Neural crest cell (in vitro differentiated cells): ENCODE measurements around the gene FZD10. TPM values are rescaled to one million over a fixed set of nuclear protein-coding genes. Genes with fewer than 3 reads are reported as not detected.
A peak's percentile ranks its signal among the peaks of the same experiment; 100 is the strongest.

Source experiments
- DNase-seq: peaks from one replicate; pipeline ENCODE4 v3.0.0; 2021; ENCODE audit warnings: low read depth, mixed read lengths, low spot score
- H3K27ac Mint-ChIP-seq: one replicate; pipeline ENCODE4 v1.8.0; 2021; ENCODE audit warnings: mild to moderate bottlenecking, mixed read lengths; ENCODE audit not compliant: unreplicated experiment
- H3K27me3 Mint-ChIP-seq: 2 replicates; pipeline ENCODE4 v1.8.0; 2021; ENCODE audit warnings: low read depth, mild to moderate bottlenecking, mixed read lengths
- H3K36me3 Mint-ChIP-seq: 2 replicates; pipeline ENCODE4 v1.8.0; 2021; ENCODE audit warnings: low read depth, mild to moderate bottlenecking, mixed read lengths
- H3K4me1 Mint-ChIP-seq: 2 replicates; pipeline ENCODE4 v1.8.0; 2021; ENCODE audit warnings: mixed read lengths
- H3K4me3 Mint-ChIP-seq: one replicate; pipeline ENCODE4 v1.8.0; 2021; ENCODE audit warnings: mild to moderate bottlenecking, mixed read lengths
- H3K9me3 Mint-ChIP-seq: 2 replicates; pipeline ENCODE4 v1.8.0; 2021; ENCODE audit warnings: mixed read lengths
- total RNA-seq: library from RNA; stranded (reverse); gene quantifications from 2 replicates; pipeline ENCODE4 v1.2.1, GENCODE V29; 2021
- TF ChIP-seq, protein P1 (sequence below): fragments of 200-600 bp; sonication (generic); conservative IDR thresholded peaks from 2 replicates; pipeline ENCODE4 v1.5.0; 2021; ENCODE audit warnings: antibody characterized with exemption, mild to moderate bottlenecking

The FZD10 gene
- total RNA-seq, 1 donor from 2014 or later, result 15.5 TPM

DNA sequence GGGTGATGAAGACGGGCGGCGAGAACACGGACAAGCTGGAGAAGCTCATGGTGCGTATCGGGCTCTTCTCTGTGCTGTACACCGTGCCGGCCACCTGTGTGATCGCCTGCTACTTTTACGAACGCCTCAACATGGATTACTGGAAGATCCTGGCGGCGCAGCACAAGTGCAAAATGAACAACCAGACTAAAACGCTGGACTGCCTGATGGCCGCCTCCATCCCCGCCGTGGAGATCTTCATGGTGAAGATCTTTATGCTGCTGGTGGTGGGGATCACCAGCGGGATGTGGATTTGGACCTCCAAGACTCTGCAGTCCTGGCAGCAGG is 1.9 kb downstream of the FZD10 start:
- H3K27ac Mint-ChIP-seq, result no peak overlapping the region
- TF ChIP-seq, protein P1, sequence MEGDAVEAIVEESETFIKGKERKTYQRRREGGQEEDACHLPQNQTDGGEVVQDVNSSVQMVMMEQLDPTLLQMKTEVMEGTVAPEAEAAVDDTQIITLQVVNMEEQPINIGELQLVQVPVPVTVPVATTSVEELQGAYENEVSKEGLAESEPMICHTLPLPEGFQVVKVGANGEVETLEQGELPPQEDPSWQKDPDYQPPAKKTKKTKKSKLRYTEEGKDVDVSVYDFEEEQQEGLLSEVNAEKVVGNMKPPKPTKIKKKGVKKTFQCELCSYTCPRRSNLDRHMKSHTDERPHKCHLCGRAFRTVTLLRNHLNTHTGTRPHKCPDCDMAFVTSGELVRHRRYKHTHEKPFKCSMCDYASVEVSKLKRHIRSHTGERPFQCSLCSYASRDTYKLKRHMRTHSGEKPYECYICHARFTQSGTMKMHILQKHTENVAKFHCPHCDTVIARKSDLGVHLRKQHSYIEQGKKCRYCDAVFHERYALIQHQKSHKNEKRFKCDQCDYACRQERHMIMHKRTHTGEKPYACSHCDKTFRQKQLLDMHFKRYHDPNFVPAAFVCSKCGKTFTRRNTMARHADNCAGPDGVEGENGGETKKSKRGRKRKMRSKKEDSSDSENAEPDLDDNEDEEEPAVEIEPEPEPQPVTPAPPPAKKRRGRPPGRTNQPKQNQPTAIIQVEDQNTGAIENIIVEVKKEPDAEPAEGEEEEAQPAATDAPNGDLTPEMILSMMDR, result no peak
- no peak for DNase-seq
- H3K36me3 Mint-ChIP-seq, result no peaks in the 10 kb centered on the region
- peaks cover 32% of the 10 kb centered on the region for H3K4me1 Mint-ChIP-seq
- peak overlapping the region; percentile 88 for H3K4me3 Mint-ChIP-seq
- peaks cover 73% of the 10 kb centered on the region for H3K27me3 Mint-ChIP-seq
- H3K9me3 Mint-ChIP-seq, result no peaks in the 10 kb centered on the region

DNA sequence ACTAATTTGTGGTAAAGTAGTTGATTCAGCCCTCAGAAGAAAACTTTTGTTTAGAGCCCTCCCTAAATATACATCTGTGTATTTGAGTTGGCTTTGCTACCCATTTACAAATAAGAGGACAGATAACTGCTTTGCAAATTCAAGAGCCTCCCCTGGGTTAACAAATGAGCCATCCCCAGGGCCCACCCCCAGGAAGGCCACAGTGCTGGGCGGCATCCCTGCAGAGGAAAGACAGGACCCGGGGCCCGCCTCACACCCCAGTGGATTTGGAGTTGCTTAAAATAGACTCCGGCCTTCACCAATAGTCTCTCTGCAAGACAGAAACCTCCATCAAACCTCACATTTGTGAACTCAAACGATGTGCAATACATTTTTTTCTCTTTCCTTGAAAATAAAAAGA is 2.7 kb downstream of the FZD10 start:
- H3K27ac Mint-ChIP-seq, result no peak overlapping the region
- H3K36me3 Mint-ChIP-seq, result no peaks in the 10 kb centered on the region
- peak overlapping the region; percentile 88 for H3K4me3 Mint-ChIP-seq
- peaks cover 32% of the 10 kb centered on the region for H3K4me1 Mint-ChIP-seq
- H3K27me3 Mint-ChIP-seq, result peaks cover 80% of the 10 kb centered on the region
- TF ChIP-seq, protein P1, result no peak
- H3K9me3 Mint-ChIP-seq, result no peaks in the 10 kb centered on the region
- no peak for DNase-seq

DNA sequence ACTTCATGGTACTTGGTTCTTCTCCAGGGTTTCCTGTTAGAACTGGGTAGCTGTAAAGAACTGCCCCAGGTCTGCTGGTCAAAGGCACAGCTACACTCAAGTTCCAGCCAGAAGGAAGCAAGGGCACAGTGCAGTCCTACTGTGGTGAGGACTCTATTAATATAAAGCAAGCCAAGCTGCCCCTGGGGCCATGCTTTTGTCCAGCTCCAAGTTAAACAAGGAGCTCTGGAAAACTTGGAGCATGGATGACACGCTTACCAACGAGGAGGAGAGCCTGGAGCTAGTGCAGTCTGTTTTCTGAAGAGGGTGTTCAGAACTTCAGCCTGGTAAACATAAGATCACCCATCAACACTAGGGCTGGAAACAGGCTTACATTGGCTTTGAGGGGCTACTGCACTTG is 4.0 kb downstream of the FZD10 start:
- no peak for DNase-seq
- Mint-ChIP-seq H3K4me1 (peaks cover 39% of the 10 kb centered on the region), H3K27ac (no peak overlapping the region), H3K27me3 (peaks cover 86% of the 10 kb centered on the region), H3K9me3 (no peaks in the 10 kb centered on the region), H3K36me3 (no peaks in the 10 kb centered on the region), H3K4me3 (peak overlapping the region; percentile 47)
- TF ChIP-seq, protein P1, result no peak

DNA sequence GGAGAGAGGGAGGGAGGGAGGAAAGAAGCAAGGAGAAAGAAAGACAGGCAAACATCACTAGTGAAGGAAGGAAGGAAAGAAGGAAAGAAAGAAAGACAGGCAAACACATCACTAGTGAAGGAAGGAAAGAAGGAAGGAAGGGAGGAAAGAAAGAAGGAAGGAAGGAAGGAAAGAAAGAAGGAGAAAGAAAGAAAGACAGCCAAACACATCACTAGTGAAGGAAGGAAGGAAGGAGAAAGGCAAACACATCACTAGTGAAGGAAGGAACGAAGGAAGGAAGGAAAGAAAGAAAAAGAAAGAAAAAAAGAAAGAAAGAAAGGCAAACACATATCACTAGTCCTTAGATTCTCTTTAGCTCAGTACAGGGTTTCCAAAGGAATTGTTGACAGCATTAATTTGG is 5.3 kb downstream of the FZD10 start:
- H3K9me3 Mint-ChIP-seq, result no peaks in the 10 kb centered on the region
- DNase-seq, result no peak
- no peak overlapping the region for H3K27ac Mint-ChIP-seq
- peaks cover 90% of the 10 kb centered on the region for H3K27me3 Mint-ChIP-seq
- H3K36me3 Mint-ChIP-seq, result no peaks in the 10 kb centered on the region
- TF ChIP-seq, protein P1, result no peak
- H3K4me3 Mint-ChIP-seq, result no peak overlapping the region
- H3K4me1 Mint-ChIP-seq, result peaks cover 42% of the 10 kb centered on the region

DNA sequence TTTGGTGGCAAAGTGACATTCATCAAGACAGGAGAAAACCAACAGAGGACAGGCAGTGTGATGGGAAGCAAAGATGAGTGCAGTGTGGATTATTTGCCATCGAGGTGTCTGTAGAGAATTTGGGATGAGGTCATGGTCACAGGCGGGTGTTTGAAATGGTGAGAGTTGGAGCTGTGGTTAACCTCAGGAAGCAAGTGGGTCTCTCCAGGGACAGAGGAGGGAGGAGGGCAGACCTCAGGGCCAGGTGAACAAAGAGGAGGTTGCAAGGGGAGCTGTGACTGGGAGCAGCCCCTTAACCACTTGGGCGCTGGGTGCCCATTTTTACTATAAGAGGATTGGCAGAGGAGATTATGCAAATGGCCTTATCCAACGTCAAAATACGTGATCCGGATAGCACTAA is 7.0 kb downstream of the FZD10 start:
- TF ChIP-seq, protein P1, result no peak
- peaks cover 33% of the 10 kb centered on the region for H3K4me1 Mint-ChIP-seq
- no peak for DNase-seq
- H3K27me3 Mint-ChIP-seq, result peaks cover 81% of the 10 kb centered on the region
- H3K36me3 Mint-ChIP-seq, result no peaks in the 10 kb centered on the region
- H3K27ac Mint-ChIP-seq, result no peak overlapping the region
- H3K9me3 Mint-ChIP-seq, result no peaks in the 10 kb centered on the region
- H3K4me3 Mint-ChIP-seq, result peak overlapping the region; percentile 1

DNA sequence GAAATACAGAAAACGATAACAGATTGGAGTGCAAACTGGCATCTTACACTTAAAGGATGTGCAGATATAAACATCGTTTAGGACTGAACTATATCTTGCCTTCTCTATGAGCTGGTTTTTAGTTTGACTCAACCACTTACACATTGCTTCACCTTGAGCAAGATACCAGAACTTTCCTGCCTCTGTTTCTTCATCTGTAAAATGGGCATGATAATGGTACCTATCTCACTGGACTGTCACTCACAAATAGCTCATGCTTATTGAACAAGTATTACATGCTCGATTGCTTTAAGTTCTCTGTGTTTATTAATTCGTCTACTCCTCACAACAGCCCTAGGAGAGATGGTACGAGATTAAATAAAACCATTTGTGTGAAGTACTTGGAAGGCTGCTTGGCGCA is 7.7 kb downstream of the FZD10 start:
- H3K27me3 Mint-ChIP-seq, result peaks cover 75% of the 10 kb centered on the region
- H3K4me1 Mint-ChIP-seq, result peaks cover 27% of the 10 kb centered on the region
- no peak overlapping the region for H3K27ac Mint-ChIP-seq
- H3K9me3 Mint-ChIP-seq, result no peaks in the 10 kb centered on the region
- DNase-seq, result no peak
- TF ChIP-seq, protein P1, result no peak
- H3K4me3 Mint-ChIP-seq, result no peak overlapping the region
- no peaks in the 10 kb centered on the region for H3K36me3 Mint-ChIP-seq
